HEK293 (cell line): ENCODE measurements around the gene PRAC1.

Source experiments
- CTCF ChIA-PET: fragments of 350-600 bp; formaldehyde crosslinking; extraction: SDS; loops from one replicate; lab custom pipeline; 2021; ENCODE audit warnings: antibody characterized with exemption; lab: Yijun Ruan, JAX
- POLR2A ChIA-PET: fragments of 300-600 bp; formaldehyde crosslinking; extraction: SDS; loops from one replicate; lab custom pipeline; 2020; ENCODE audit warnings: antibody characterized with exemption, inconsistent platforms; lab: Yijun Ruan, JAX
- H3K27ac ChIP-seq: fragments of 200-500 bp; sonication (Bioruptor generic); 2 replicates; pipeline ENCODE4 v1.5.1; 2014; ENCODE audit warnings: low read depth, low read length, control low read depth, inconsistent platforms; ENCODE audit errors: extremely low read depth
- H3K36me3 ChIP-seq, 2 experiments: fragments of 200-500 bp in 1 of 2; sonication (Bioruptor generic) in 1 of 2; 1 replicate in 1 of 2; 2 replicates in 1 of 2; pipeline ENCODE4 v1.5.1; 2014 to 2017; ENCODE audit warnings: inconsistent platforms in 2 of 2, low read length in 2 of 2; ENCODE audit not compliant: control insufficient read depth in 2 of 2, insufficient read depth in 1 of 2
- H3K4me1 ChIP-seq: fragments of 200-500 bp; sonication (Bioruptor generic); 2 replicates; pipeline ENCODE4 v1.5.1; 2014; ENCODE audit warnings: mild to moderate bottlenecking, low read length, inconsistent platforms; ENCODE audit not compliant: control insufficient read depth, insufficient read depth
- H3K4me3 ChIP-seq: 2 replicates; pipeline ENCODE4 v1.5.1; 2011; ENCODE audit warnings: low read depth, mild to moderate bottlenecking, control low read depth, low read length, moderate library complexity
- H3K9me3 ChIP-seq: fragments of 200-500 bp; sonication (Bioruptor generic); 2 replicates; pipeline ENCODE4 v1.5.1; 2014; ENCODE audit warnings: low read depth, low read length, inconsistent platforms; ENCODE audit not compliant: control insufficient read depth, insufficient read depth
- HOXD13 ChIP-seq: sonication (generic); formaldehyde crosslinking; IDR thresholded peaks from 2 replicates; pipeline ENCODE4 v1.8.0; 2022; ENCODE audit warnings: missing genetic modification reagents, borderline replicate concordance
- REPIN1 ChIP-seq: fragments of 450-650 bp; formaldehyde crosslinking; IDR thresholded peaks from 2 replicates; pipeline ENCODE4 v1.5.1; 2017; ENCODE audit warnings: missing biosample characterization, missing genetic modification characterization, low read depth
- TCF7L2 ChIP-seq: IDR thresholded peaks from 2 replicates; pipeline ENCODE4 v1.6.1; 2011; ENCODE audit warnings: low read depth, mild to moderate bottlenecking, inconsistent platforms, low read length, moderate library complexity, borderline replicate concordance
- ZNF132 ChIP-seq: fragments of 450-650 bp; formaldehyde crosslinking; IDR thresholded peaks from 2 replicates; pipeline ENCODE4 v1.5.1; 2017; ENCODE audit warnings: missing biosample characterization, missing genetic modification characterization, borderline replicate concordance
- ZNF138 ChIP-seq: fragments of 450-650 bp; formaldehyde crosslinking; IDR thresholded peaks from 2 replicates; pipeline ENCODE4 v1.5.1; 2016; ENCODE audit warnings: missing biosample characterization, missing genetic modification characterization, borderline replicate concordance
- ZNF2 ChIP-seq: fragments of 450-650 bp; formaldehyde crosslinking; IDR thresholded peaks from 2 replicates; pipeline ENCODE4 v1.5.1; 2016; ENCODE audit warnings: missing biosample characterization, missing genetic modification characterization
- ZNF501 ChIP-seq: fragments of 450-650 bp; formaldehyde crosslinking; IDR thresholded peaks from 2 replicates; pipeline ENCODE4 v1.5.1; 2016; ENCODE audit warnings: missing biosample characterization, missing genetic modification characterization
- ZNF514 ChIP-seq: fragments of 450-650 bp; formaldehyde crosslinking; IDR thresholded peaks from 2 replicates; pipeline ENCODE4 v1.5.1; 2016; ENCODE audit warnings: missing biosample characterization, missing genetic modification characterization
- ZNF664 ChIP-seq: fragments of 450-650 bp; formaldehyde crosslinking; IDR thresholded peaks from 2 replicates; pipeline ENCODE4 v1.5.1; 2016; ENCODE audit warnings: missing biosample characterization, missing genetic modification characterization
- ZXDB ChIP-seq: fragments of 450-650 bp; formaldehyde crosslinking; IDR thresholded peaks from 2 replicates; pipeline ENCODE4 v1.5.1; 2016; ENCODE audit warnings: missing biosample characterization, missing genetic modification characterization
- TF ChIP-seq, protein P1 (sequence below): fragments of 450-650 bp; formaldehyde crosslinking; IDR thresholded peaks from 2 replicates; pipeline ENCODE4 v1.5.1; 2017; ENCODE audit warnings: missing biosample characterization, missing genetic modification characterization
- TF ChIP-seq, protein P2 (sequence below): fragments of 450-650 bp; IDR thresholded peaks from 2 replicates; pipeline ENCODE4 v1.5.1; 2018; ENCODE audit warnings: missing biosample characterization, missing genetic modification characterization
- TF ChIP-seq, protein P3 (sequence below): fragments of 450-650 bp; formaldehyde crosslinking; IDR thresholded peaks from 2 replicates; pipeline ENCODE4 v1.5.1; 2016; ENCODE audit warnings: missing biosample characterization, missing genetic modification characterization, borderline replicate concordance
- TF ChIP-seq, protein P4 (sequence below): fragments of 450-650 bp; formaldehyde crosslinking; IDR thresholded peaks from 2 replicates; pipeline ENCODE4 v1.5.1; 2017; ENCODE audit warnings: missing biosample characterization, missing genetic modification characterization
- TF ChIP-seq, protein P5 (sequence below): fragments of 450-650 bp; formaldehyde crosslinking; IDR thresholded peaks from 2 replicates; pipeline ENCODE4 v1.5.1; 2016; ENCODE audit warnings: missing biosample characterization, missing genetic modification characterization

Gene PRAC1

DNA sequence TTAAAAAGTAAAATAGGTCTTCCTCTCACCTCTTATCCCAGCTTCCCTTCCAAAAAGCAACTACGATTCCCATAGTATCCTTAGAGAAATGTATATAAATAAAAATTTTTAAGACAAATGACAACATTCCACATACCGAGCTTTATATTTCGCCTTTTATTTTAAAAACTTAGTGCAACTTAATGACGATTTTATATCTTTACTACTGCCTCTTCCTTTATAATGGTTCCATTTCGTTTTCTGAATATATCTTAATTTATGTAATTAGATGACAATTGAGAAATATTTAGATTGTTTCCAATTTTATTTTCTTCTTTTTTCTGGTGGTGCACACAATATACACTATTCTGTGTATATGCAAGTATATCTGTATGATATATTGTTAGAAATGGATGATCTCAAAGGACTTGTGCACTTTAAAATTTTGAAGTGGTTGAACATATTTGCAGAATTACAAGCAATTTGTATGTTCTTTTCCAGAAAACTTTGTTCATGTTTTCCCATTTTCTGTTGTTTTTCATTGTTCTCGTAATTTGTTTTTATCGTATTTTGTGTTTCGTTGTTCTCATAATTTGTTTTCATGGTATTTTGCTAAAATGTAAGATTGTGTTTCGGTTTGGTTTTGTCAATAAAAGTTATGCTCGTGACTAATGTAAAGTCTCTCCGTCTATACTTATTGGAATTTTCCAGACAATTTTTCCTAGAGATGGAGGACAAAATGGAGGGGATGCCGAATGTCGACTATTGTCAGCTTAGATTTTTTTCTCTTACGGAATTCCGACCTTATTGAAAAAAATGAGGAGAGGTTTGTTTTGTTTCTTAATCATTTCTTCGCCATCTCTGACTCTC is 26.6 kb upstream of the PRAC1 start:
- ChIA-PET POLR2A (interaction anchor here (1.3 kb wide), 1 partner anchor 9 kb away, joined by 4 read pairs; no protein-coding TSS in a partner anchor), CTCF (interaction anchor here (3.4 kb wide), 1 partner anchor 42 kb away, joined by 10 read pairs; no protein-coding TSS in a partner anchor)

DNA sequence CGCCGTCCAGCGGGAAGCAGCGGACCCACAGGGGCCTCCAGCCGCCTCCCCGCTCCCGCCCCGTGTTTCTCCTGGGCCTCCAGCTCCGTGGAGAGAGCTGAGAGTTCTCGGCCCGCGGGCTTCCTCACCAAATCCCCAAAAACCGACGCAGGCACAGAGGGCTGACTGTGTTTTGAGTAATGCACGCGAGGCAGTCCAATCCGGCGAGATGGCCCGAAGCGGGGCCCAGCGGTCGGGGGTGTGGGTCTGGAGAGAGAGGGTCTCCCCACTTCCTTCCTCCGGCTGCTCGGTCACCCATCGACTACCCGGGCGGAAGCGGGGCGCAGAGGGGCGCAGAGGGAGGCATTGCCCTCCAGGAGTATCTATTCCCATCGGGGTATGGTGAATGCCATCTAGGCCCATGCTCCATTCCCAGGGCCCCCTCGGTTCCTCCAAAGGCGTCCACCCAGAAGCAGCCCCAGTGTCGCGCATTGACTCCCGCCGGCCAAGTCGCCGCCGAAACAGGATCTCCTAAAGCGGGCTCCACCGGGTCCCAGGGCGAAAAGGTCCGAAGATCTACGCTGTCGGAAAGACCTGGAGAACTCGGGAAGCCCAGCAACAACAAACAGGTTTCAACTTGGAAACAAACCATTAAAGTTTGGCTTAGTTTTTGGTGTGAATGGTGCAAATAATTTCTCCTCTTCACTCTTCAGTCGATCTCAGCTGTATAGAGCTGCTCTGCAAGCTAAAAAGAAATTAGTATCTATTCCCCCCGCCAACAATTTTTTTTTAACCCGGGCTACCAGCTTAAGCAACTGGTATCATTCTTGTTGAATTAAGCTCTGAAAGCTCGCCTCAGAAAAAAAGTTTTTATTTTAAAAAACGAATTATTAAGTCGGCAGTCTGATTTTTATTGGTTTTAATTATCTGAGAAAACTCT is 25.4 kb upstream of the PRAC1 start:
- ChIA-PET POLR2A (no interaction called here), CTCF (interaction anchor here (0.6 to 3.4 kb wide), 2 partner anchors 31 to 43 kb away, joined by 3 to 10 read pairs; no protein-coding TSS in a partner anchor)
- no peaks in the 10 kb centered on the region for H3K9me3 ChIP-seq
- H3K36me3 ChIP-seq = no peaks in the 10 kb centered on the region
- H3K4me1 ChIP-seq = 0 out of 2 replicates have a peak, but pooled peaks cover 2% of the 10 kb centered on the region
- H3K4me3 ChIP-seq = no peak overlapping the region
- no peak overlapping the region for H3K27ac ChIP-seq
- no peak for TF ChIP-seq ZNF501 (tag by site-specific recombination)
- no peak for TF ChIP-seq ZXDB (tag by site-specific recombination)

More for the DNA sequence above, 26.6 kb upstream of the PRAC1 start:
- Histone ChIP-seq H3K9me3 (no peaks in the 10 kb centered on the region), H3K27ac (no peak overlapping the region), H3K4me1 (0 out of 2 replicates have a peak, but pooled peaks cover 2% of the 10 kb centered on the region), H3K36me3 (no peaks in the 10 kb centered on the region), H3K4me3 (no peak overlapping the region)
- TF ChIP-seq, protein P1, sequence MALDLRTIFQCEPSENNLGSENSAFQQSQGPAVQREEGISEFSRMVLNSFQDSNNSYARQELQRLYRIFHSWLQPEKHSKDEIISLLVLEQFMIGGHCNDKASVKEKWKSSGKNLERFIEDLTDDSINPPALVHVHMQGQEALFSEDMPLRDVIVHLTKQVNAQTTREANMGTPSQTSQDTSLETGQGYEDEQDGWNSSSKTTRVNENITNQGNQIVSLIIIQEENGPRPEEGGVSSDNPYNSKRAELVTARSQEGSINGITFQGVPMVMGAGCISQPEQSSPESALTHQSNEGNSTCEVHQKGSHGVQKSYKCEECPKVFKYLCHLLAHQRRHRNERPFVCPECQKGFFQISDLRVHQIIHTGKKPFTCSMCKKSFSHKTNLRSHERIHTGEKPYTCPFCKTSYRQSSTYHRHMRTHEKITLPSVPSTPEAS = no peak
- no peak for TF ChIP-seq TCF7L2
- TF ChIP-seq HOXD13 = no peak
- no peak for TF ChIP-seq ZNF138
- TF ChIP-seq ZNF514 (tag by site-specific recombination) = no peak

DNA sequence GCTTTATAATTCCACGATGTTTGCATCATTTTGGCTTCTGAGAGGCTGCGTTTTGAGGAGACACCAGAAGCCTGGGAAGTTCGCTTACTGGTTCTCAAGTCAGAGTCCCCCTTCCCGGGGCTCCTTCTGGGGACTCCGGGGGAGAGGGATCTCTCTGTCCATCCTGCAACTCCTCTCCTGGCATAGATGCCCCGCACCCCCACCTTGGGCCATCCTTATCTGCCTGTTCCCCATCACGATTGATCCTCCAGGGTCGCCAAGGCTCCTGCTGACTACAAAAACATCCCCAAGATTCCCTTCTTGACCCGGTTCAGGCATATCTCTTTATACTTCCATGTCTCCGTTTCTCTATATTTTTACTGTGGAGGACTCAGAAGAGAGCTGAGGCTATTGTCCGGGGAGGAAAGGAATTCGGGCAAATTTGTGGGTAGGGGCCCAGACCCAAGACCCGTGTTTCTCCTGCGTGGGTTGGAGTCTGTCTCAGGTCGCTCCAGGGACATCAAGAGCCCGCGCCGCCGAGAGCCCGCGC is 24.7 kb upstream of the PRAC1 start:
- Histone ChIP-seq H3K36me3 (no peaks in the 10 kb centered on the region), H3K9me3 (no peaks in the 10 kb centered on the region), H3K27ac (no peak overlapping the region), H3K4me1 (0 out of 2 replicates have a peak, but pooled peaks cover 2% of the 10 kb centered on the region), H3K4me3 (no peak overlapping the region)
- POLR2A ChIA-PET = no interaction called here
- TF ChIP-seq, protein P2, sequence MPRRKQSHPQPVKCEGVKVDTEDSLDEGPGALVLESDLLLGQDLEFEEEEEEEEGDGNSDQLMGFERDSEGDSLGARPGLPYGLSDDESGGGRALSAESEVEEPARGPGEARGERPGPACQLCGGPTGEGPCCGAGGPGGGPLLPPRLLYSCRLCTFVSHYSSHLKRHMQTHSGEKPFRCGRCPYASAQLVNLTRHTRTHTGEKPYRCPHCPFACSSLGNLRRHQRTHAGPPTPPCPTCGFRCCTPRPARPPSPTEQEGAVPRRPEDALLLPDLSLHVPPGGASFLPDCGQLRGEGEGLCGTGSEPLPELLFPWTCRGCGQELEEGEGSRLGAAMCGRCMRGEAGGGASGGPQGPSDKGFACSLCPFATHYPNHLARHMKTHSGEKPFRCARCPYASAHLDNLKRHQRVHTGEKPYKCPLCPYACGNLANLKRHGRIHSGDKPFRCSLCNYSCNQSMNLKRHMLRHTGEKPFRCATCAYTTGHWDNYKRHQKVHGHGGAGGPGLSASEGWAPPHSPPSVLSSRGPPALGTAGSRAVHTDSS (tag by site-specific recombination) = no peak
- no peak for TF ChIP-seq ZNF132 (tag by site-specific recombination)
- TF ChIP-seq, protein P3, sequence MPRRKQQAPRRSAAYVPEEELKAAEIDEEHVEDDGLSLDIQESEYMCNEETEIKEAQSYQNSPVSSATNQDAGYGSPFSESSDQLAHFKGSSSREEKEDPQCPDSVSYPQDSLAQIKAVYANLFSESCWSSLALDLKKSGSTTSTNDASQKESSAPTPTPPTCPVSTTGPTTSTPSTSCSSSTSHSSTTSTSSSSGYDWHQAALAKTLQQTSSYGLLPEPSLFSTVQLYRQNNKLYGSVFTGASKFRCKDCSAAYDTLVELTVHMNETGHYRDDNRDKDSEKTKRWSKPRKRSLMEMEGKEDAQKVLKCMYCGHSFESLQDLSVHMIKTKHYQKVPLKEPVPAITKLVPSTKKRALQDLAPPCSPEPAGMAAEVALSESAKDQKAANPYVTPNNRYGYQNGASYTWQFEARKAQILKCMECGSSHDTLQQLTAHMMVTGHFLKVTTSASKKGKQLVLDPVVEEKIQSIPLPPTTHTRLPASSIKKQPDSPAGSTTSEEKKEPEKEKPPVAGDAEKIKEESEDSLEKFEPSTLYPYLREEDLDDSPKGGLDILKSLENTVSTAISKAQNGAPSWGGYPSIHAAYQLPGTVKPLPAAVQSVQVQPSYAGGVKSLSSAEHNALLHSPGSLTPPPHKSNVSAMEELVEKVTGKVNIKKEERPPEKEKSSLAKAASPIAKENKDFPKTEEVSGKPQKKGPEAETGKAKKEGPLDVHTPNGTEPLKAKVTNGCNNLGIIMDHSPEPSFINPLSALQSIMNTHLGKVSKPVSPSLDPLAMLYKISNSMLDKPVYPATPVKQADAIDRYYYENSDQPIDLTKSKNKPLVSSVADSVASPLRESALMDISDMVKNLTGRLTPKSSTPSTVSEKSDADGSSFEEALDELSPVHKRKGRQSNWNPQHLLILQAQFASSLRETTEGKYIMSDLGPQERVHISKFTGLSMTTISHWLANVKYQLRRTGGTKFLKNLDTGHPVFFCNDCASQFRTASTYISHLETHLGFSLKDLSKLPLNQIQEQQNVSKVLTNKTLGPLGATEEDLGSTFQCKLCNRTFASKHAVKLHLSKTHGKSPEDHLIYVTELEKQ (tag by site-specific recombination) = no peak
- no peak for TF ChIP-seq ZNF664
- TF ChIP-seq, protein P4, sequence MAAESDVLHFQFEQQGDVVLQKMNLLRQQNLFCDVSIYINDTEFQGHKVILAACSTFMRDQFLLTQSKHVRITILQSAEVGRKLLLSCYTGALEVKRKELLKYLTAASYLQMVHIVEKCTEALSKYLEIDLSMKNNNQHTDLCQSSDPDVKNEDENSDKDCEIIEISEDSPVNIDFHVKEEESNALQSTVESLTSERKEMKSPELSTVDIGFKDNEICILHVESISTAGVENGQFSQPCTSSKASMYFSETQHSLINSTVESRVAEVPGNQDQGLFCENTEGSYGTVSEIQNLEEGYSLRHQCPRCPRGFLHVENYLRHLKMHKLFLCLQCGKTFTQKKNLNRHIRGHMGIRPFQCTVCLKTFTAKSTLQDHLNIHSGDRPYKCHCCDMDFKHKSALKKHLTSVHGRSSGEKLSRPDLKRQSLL (tag by site-specific recombination) = no peak
- TF ChIP-seq, protein P5, sequence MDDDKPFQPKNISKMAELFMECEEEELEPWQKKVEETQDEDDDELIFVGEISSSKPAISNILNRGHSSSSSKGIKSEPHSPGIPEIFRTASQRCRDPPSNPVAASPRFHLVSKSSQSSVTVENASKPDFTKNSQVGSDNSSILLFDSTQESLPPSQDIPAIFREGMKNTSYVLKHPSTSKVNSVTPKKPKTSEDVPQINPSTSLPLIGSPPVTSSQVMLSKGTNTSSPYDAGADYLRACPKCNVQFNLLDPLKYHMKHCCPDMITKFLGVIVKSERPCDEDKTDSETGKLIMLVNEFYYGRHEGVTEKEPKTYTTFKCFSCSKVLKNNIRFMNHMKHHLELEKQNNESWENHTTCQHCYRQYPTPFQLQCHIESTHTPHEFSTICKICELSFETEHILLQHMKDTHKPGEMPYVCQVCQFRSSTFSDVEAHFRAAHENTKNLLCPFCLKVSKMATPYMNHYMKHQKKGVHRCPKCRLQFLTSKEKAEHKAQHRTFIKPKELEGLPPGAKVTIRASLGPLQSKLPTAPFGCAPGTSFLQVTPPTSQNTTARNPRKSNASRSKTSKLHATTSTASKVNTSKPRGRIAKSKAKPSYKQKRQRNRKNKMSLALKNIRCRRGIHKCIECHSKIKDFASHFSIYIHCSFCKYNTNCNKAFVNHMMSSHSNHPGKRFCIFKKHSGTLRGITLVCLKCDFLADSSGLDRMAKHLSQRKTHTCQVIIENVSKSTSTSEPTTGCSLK (tag by site-specific recombination) = no peak
- TF ChIP-seq ZNF2 (tag by site-specific recombination) = no peak
- no peak for TF ChIP-seq REPIN1 (tag by site-specific recombination)
- CTCF ChIA-PET = interaction anchor here (3.4 kb wide), 1 partner anchor 44 kb away, joined by 10 read pairs; no protein-coding TSS in a partner anchor
